ENCODE data around the gene CRACR2A.

The CRACR2A gene

GRCh38 chr12:3592856-3593625 is 159.9 kb downstream of the CRACR2A start:
- no peak for DNase-seq

- DNase-seq: no peak
Observed at GRCh38 chr12:3589745-3590144, 163.2 kb downstream of the CRACR2A start.

- DNase-seq: peak in 2 of 3 experiments; percentile 13 to 57
Observed at GRCh38 chr12:3587402-3588013, 165.4 kb downstream of the CRACR2A start.

- no peak for DNase-seq
Observed at GRCh38 chr12:3583656-3584334, 169.1 kb downstream of the CRACR2A start.

GRCh38 chr12:3580094-3580749 is 172.7 kb downstream of the CRACR2A start:
- no peak for DNase-seq

- DNase-seq: peak in 2 of 3 experiments; percentile 59 to 76
Observed at GRCh38 chr12:3579446-3580093, 173.3 kb downstream of the CRACR2A start.

- DNase-seq: no peak
Observed at GRCh38 chr12:3578557-3578956, 174.4 kb downstream of the CRACR2A start.

GRCh38 chr12:3576891-3577290 is 176.0 kb downstream of the CRACR2A start:
- no peak for DNase-seq

- DNase-seq: no peak
Observed at GRCh38 chr12:3574986-3575385, 177.9 kb downstream of the CRACR2A start.

GRCh38 chr12:3572560-3572959 is 180.3 kb downstream of the CRACR2A start:
- no peak for DNase-seq

GRCh38 chr12:3571724-3572123 is 181.2 kb downstream of the CRACR2A start:
- no peak for DNase-seq

- no peak for DNase-seq
Observed at GRCh38 chr12:3571323-3571722, 181.6 kb downstream of the CRACR2A start.

- DNase-seq: no peak
Observed at GRCh38 chr12:3568695-3569094, 184.2 kb downstream of the CRACR2A start.

- DNase-seq: no peak
Observed at GRCh38 chr12:3565985-3566384, 186.9 kb downstream of the CRACR2A start.
